H1 (cell line): ENCODE measurements around the gene KAT2A. TPM values are rescaled to one million over a fixed set of nuclear protein-coding genes. Genes with fewer than 3 reads are reported as not detected.

Experiments used
- CTCF ChIA-PET: fragments of 300-600 bp; sonication (Branson Sonifier 250); formaldehyde crosslinking; loops from one replicate; lab custom pipeline; 2021; ENCODE audit not compliant: partially characterized antibody; lab: Charles Lee
- POLR2A ChIA-PET: fragments of 300-600 bp; sonication (Branson Sonifier 250); formaldehyde crosslinking; loops from one replicate; lab custom pipeline; 2021; ENCODE audit warnings: inconsistent platforms; ENCODE audit not compliant: partially characterized antibody; lab: Charles Lee
- DNase-seq, 2 experiments: peaks; one replicate each; pipeline versions ENCODE4 v3.0.0 to v3.0.0-alpha.2; 2010 to 2022; ENCODE audit warnings: low spot score in 2 of 2, low read depth in 1 of 2, mixed read lengths in 1 of 2
- FAIRE-seq: peaks from 2 replicates; lab custom pipeline; 2011; peaks lifted over from hg19 to GRCh38; lab: Jason Lieb, UNC
- H2AFZ ChIP-seq: 2 replicates; pipeline ENCODE4 v1.8.1; 2012; ENCODE audit warnings: low read length, inconsistent platforms
- H2AK5ac ChIP-seq: 2 replicates; pipeline ENCODE4 v1.6.1; 2013; ENCODE audit warnings: low read depth, low read length
- H2BK120ac ChIP-seq: replicated peaks from 2 replicates; pipeline ENCODE3; 2013; ENCODE audit warnings: low read depth, low read length, inconsistent platforms
- H2BK12ac ChIP-seq: 2 replicates; pipeline ENCODE4 v1.6.1; 2013; ENCODE audit warnings: low read depth, low read length
- H2BK15ac ChIP-seq: 2 replicates; pipeline ENCODE4 v1.6.1; 2013; ENCODE audit warnings: low read length
- H2BK20ac ChIP-seq: 2 replicates; pipeline ENCODE4 v1.6.1; 2013; ENCODE audit warnings: low read length
- H2BK5ac ChIP-seq: 2 replicates; pipeline ENCODE4 v1.6.1; 2013; ENCODE audit warnings: low read depth, low read length
- H3K14ac ChIP-seq: 2 replicates; pipeline ENCODE4 v1.6.1; 2013; ENCODE audit warnings: inconsistent platforms; ENCODE audit not compliant: insufficient read length
- H3K18ac ChIP-seq: 2 replicates; pipeline ENCODE4 v1.6.1; 2013; ENCODE audit warnings: low read length; ENCODE audit errors: extremely low read depth
- H3K23ac ChIP-seq: 2 replicates; pipeline ENCODE4 v1.6.1; 2013; ENCODE audit warnings: inconsistent platforms; ENCODE audit not compliant: insufficient read length
- H3K23me2 ChIP-seq: 2 replicates; pipeline ENCODE4 v1.6.1; 2013; ENCODE audit warnings: low read depth, low read length
- H3K27ac ChIP-seq: 2 replicates; pipeline ENCODE4 v1.6.1; 2011; ENCODE audit warnings: low read depth, low read length, inconsistent platforms
- H3K27me3 ChIP-seq, 4 experiments: replicated peaks in 1 of 4; 1 replicate in 1 of 4; 2 replicates in 3 of 4; pipeline versions ENCODE4 v1.6.1 to v1.8.1; 2011 to 2013; ENCODE audit warnings: low read length in 3 of 4, mild to moderate bottlenecking in 3 of 4, inconsistent platforms in 2 of 4, mixed read lengths in 2 of 4, moderate library complexity in 1 of 4; ENCODE audit not compliant: control insufficient read depth in 3 of 4, insufficient read depth in 3 of 4; ENCODE audit errors: extremely low read depth in 1 of 4
- H3K36me3 ChIP-seq, 4 experiments: 2 replicates each; pipeline versions ENCODE4 v1.6.1 to v1.8.1; 2011 to 2013; ENCODE audit warnings: mild to moderate bottlenecking in 4 of 4, low read length in 3 of 4, moderate library complexity in 2 of 4, control low read depth in 1 of 4, inconsistent platforms in 1 of 4; ENCODE audit not compliant: insufficient read depth in 4 of 4, control insufficient read depth in 2 of 4
- H3K4ac ChIP-seq: replicated peaks from 2 replicates; pipeline ENCODE3; 2013; ENCODE audit warnings: low read length, low read depth, mixed read lengths, inconsistent platforms; ENCODE audit not compliant: insufficient read length
- H3K4me1 ChIP-seq, 4 experiments: replicated peaks in 1 of 4; 1 replicate in 1 of 4; 2 replicates in 3 of 4; pipeline versions ENCODE4 v1.6.1 to v1.8.1; 2011 to 2013; ENCODE audit warnings: low read length in 3 of 4, inconsistent platforms in 2 of 4, mixed read lengths in 1 of 4; ENCODE audit not compliant: insufficient read depth in 4 of 4, control insufficient read depth in 3 of 4
- H3K4me2 ChIP-seq, 2 experiments: 2 replicates each; pipeline versions ENCODE4 v1.6.1 to v1.8.1; 2011 to 2013; ENCODE audit warnings: low read depth in 2 of 2, low read length in 2 of 2, control low read depth in 1 of 2, inconsistent platforms in 1 of 2, mild to moderate bottlenecking in 1 of 2; ENCODE audit not compliant: insufficient read depth in 1 of 2
- H3K4me3 ChIP-seq, 4 experiments: fragments of 200-600, 300-600 bp in 1 of 4; sonication (generic), shearing (Covaris generic), sonication (Bioruptor Twin) in 1 of 4; 2 replicates each; pipeline versions ENCODE4 v1.5.1 to v1.8.1; 2011 to 2016; ENCODE audit warnings: low read length in 4 of 4, low read depth in 3 of 4, control low read depth in 2 of 4, inconsistent platforms in 2 of 4, mild to moderate bottlenecking in 2 of 4, mixed read lengths in 1 of 4, moderate library complexity in 1 of 4; ENCODE audit not compliant: insufficient read depth in 2 of 4; ENCODE audit errors: extremely low read depth in 1 of 4
- H3K56ac ChIP-seq: replicated peaks from 2 replicates; pipeline ENCODE3; 2013; ENCODE audit warnings: low read depth, mild to moderate bottlenecking, mixed read lengths, low read length, inconsistent platforms; ENCODE audit not compliant: insufficient read length
- H3K79me1 ChIP-seq: 2 replicates; pipeline ENCODE4 v1.6.1; 2013; ENCODE audit warnings: low read depth, low read length, control low read depth
- H3K79me2 ChIP-seq, 2 experiments: 2 replicates each; pipeline versions ENCODE4 v1.6.1 to v1.8.1; 2012 to 2013; ENCODE audit warnings: low read length in 2 of 2, mild to moderate bottlenecking in 2 of 2, inconsistent platforms in 1 of 2; ENCODE audit not compliant: insufficient read depth in 2 of 2, control insufficient read depth in 1 of 2
- H3K9ac ChIP-seq, 4 experiments: replicated peaks in 1 of 4; 1 replicate in 1 of 4; 2 replicates in 3 of 4; pipeline versions ENCODE4 v1.6.1 to v1.8.1; 2011 to 2013; ENCODE audit warnings: low read depth in 3 of 4, low read length in 3 of 4, control low read depth in 2 of 4, mild to moderate bottlenecking in 2 of 4, moderate library complexity in 2 of 4, inconsistent platforms in 1 of 4; ENCODE audit errors: extremely low read depth in 1 of 4
- H3K9me3 ChIP-seq, 2 experiments: 2 replicates each; pipeline versions ENCODE4 v1.6.1 to v1.8.1; 2012 to 2013; ENCODE audit warnings: mild to moderate bottlenecking in 2 of 2, moderate library complexity in 2 of 2, control low read depth in 1 of 2, inconsistent platforms in 1 of 2, low read depth in 1 of 2, low read length in 1 of 2, mixed read lengths in 1 of 2; ENCODE audit not compliant: insufficient read depth in 2 of 2
- H4K20me1 ChIP-seq, 2 experiments: replicated peaks in 1 of 2; 2 replicates each; pipeline versions ENCODE3 to v1.8.1; 2011 to 2013; ENCODE audit warnings: inconsistent platforms in 2 of 2, low read length in 2 of 2, mild to moderate bottlenecking in 1 of 2; ENCODE audit not compliant: insufficient read depth in 2 of 2, control insufficient read depth in 1 of 2
- H4K5ac ChIP-seq: 2 replicates; pipeline ENCODE4 v1.6.1; 2013; ENCODE audit warnings: low read length, low read depth, mixed read lengths, inconsistent platforms; ENCODE audit not compliant: insufficient read length
- H4K8ac ChIP-seq: 2 replicates; pipeline ENCODE4 v1.8.0; 2013; ENCODE audit warnings: mild to moderate bottlenecking, moderate library complexity, low read length, inconsistent platforms; ENCODE audit not compliant: insufficient read depth; ENCODE audit errors: extremely low read depth
- H4K91ac ChIP-seq: replicated peaks from 2 replicates; pipeline ENCODE3; 2013; ENCODE audit warnings: low read length, mixed read lengths, inconsistent platforms; ENCODE audit not compliant: insufficient read length
- BACH1 ChIP-seq: IDR thresholded peaks from 2 replicates; pipeline ENCODE4 v1.6.1; 2012; ENCODE audit warnings: low read length, improper control_type of control experiment
- GTF2F1 ChIP-seq: IDR thresholded peaks from 2 replicates; pipeline ENCODE4 v1.6.1; 2012; ENCODE audit warnings: low read depth, low read length, improper control_type of control experiment, borderline replicate concordance
- HDAC2 ChIP-seq, 2 experiments: fragments of 300-600 bp in 1 of 2; sonication (generic) in 1 of 2; IDR thresholded peaks; 2 replicates each; pipeline ENCODE4 v1.6.1; 2011 to 2012; ENCODE audit warnings: low read depth in 2 of 2, low read length in 2 of 2, mild to moderate bottlenecking in 2 of 2, moderate library complexity in 2 of 2, borderline replicate concordance in 1 of 2, inconsistent platforms in 1 of 2
- PHF8 ChIP-seq: fragments of 200-600 bp; sonication (generic); conservative IDR thresholded peaks from 2 replicates; pipeline ENCODE4 v1.7.1; 2012; ENCODE audit warnings: low read depth, mild to moderate bottlenecking, inconsistent platforms, low read length, moderate library complexity
- RAD21 ChIP-seq, 2 experiments: IDR thresholded peaks in 1 of 2; conservative IDR thresholded peaks in 1 of 2; 2 replicates each; pipeline ENCODE4 v1.6.1; 2011; ENCODE audit warnings: low read depth in 2 of 2, low read length in 2 of 2, improper control_type of control experiment in 1 of 2, inconsistent platforms in 1 of 2, mild to moderate bottlenecking in 1 of 2, moderate library complexity in 1 of 2
- RNF2 ChIP-seq: fragments of 200-900, 300-1000 bp; sonication (generic); IDR thresholded peaks from 2 replicates; pipeline ENCODE4 v1.7.1; 2016; ENCODE audit warnings: borderline replicate concordance, low read depth, mild to moderate bottlenecking, antibody characterized with exemption, low read length; ENCODE audit not compliant: poor library complexity, severe bottlenecking; ENCODE audit errors: missing control alignments
- SIX5 ChIP-seq: IDR thresholded peaks from 2 replicates; pipeline ENCODE4 v1.6.1; 2011; ENCODE audit warnings: mild to moderate bottlenecking, low read depth, low read length
- SP1 ChIP-seq: IDR thresholded peaks from 2 replicates; pipeline ENCODE4 v1.6.1; 2011; ENCODE audit warnings: low read depth, low read length
- TAF1 ChIP-seq: IDR thresholded peaks from 2 replicates; pipeline ENCODE4 v1.6.1; 2011; ENCODE audit warnings: mild to moderate bottlenecking, low read depth, low read length
- TBP ChIP-seq: IDR thresholded peaks from 2 replicates; pipeline ENCODE4 v1.6.1; 2011; ENCODE audit warnings: low read depth, low read length, improper control_type of control experiment
- WGBS, 2 experiments: shearing (Covaris generic) in 1 of 2; methylation state at CpG; one replicate each; pipeline versions ENCODE4 v1.1.6 to v1.1.7; 2013 to 2015; ENCODE audit warnings: low lambda C conversion rate in 2 of 2, mixed read lengths in 2 of 2, inconsistent platforms in 1 of 2, low coverage in 1 of 2, missing lambda C conversion rate in 1 of 2; ENCODE audit not compliant: insufficient replicate concordance in 2 of 2, insufficient coverage in 1 of 2, insufficient read length in 1 of 2; ENCODE audit errors: extremely low coverage in 1 of 2, missing lambda C conversion rate in 1 of 2; 5-methylcytosine and 5-hydroxymethylcytosine counted together
- polyA plus RNA-seq, 7 experiments: library from polyadenylated mRNA; depleted of rRNA in 3 of 7; stranded (reverse) in 5 of 7; unstranded in 2 of 7; fragments of >200 nt in 5 of 7; fragments of 200-250 nt in 2 of 7; gene quantifications; 1 replicate in 5 of 7; 2 replicates in 1 of 7; 4 replicates in 1 of 7; pipeline versions ENCODE4 v1.2.1 to v1.2.3, GENCODE V29; 2011 to 2013; ENCODE audit warnings: missing spikeins in 2 of 7, mixed read lengths in 2 of 7
- total RNA-seq: library from RNA; stranded (reverse); fragmentation: NEBNext Ultra II Directional; extraction: Animal tissue kit (Norgen Biotek cat#: 25700); gene quantifications from 2 replicates; pipeline ENCODE4 v1.2.1, GENCODE V29; 2021
- TF ChIP-seq, protein P1 (sequence below): IDR thresholded peaks from 2 replicates; pipeline ENCODE4 v1.6.1; 2012; ENCODE audit warnings: inconsistent platforms

The KAT2A gene
- total and polyA plus RNA-seq, 2 of the 8 experiments (the other 6 are each of a cell fraction or from before 2014, with no cell fraction given): 34.2 to 40.1 TPM

- 88% methylated on average over 6 of the region's 7 CpGs; no CpG with 5 or more reads in 1 of the 2 experiments for WGBS, 2 experiments
- Histone ChIP-seq H2BK15ac (peak overlapping the region; percentile 10; the same call in 1 of the 2 replicates), H3K4me3 (peak overlapping the region; percentile 38 to 84 (median 58)), H3K23me2 (peaks cover 10% of the 10 kb centered on the region), H4K5ac (no peak overlapping the region), H3K23ac (no peak overlapping the region), H2AK5ac (no peak overlapping the region), H4K8ac (no peak overlapping the region), H4K91ac (no peak overlapping the region), H2BK20ac (no peak overlapping the region), H3K56ac (no peak overlapping the region), H2BK5ac (no peak overlapping the region; the same call in 1 of the 2 replicates), H3K79me2 (no peaks in the 10 kb centered on the region), H3K4me2 (peak overlapping the region; percentile 70 to 80), H4K20me1 (peaks cover 0 to 5% of the 10 kb centered on the region in 2 experiments), H2BK120ac (no peak overlapping the region), H3K9me3 (no peaks in the 10 kb centered on the region), H2AFZ (no peak overlapping the region), H3K9ac (no peak overlapping the region), H2BK12ac (no peak overlapping the region), H3K18ac (no peak overlapping the region), H3K27ac (no peak overlapping the region), H3K14ac (no peak overlapping the region), H3K4ac (peak overlapping the region; percentile 17), H3K27me3 (no peaks in the 10 kb centered on the region; a peak in 2 of 7 replicates), H3K36me3 (peaks cover 2 to 18% (median 5%) of the 10 kb centered on the region in 4 experiments; a peak in 7 of 8 replicates), H3K4me1 (peaks cover 0 to 17% (median 13%) of the 10 kb centered on the region in 4 experiments; a peak in 6 of 7 replicates), H3K79me1 (no peaks in the 10 kb centered on the region; the same call in 1 of the 2 replicates)
- POLR2A ChIA-PET: interaction anchor here (0.7 to 3.8 kb wide), 14 partner anchors 10 to 207 kb away, joined by 3 to 51 read pairs (median 5); partner anchors contain the start of genes DHX58, DNAJC7 and NKIRAS2
- DNase-seq: no peak
- FAIRE-seq: no peak
- CTCF ChIA-PET: interaction anchor here (0.7 to 39.4 kb wide), 17 partner anchors 9 to 117 kb away, joined by 3 to 1084 read pairs (median 7); partner anchors contain the start of genes C17orf113, DNAJC7, GHDC and KCNH4
- TF ChIP-seq, protein P1, sequence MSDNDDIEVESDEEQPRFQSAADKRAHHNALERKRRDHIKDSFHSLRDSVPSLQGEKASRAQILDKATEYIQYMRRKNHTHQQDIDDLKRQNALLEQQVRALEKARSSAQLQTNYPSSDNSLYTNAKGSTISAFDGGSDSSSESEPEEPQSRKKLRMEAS: no peak
- TF ChIP-seq RAD21 (IDR thresholded peaks at IDR 0.05 in 1 of 2, conservative IDR thresholded peaks at IDR 0.05 in 1 of 2; ENCODE audit: low read depth in 2 of 2, low read length in 2 of 2) (no peak), TAF1 (no peak), BACH1 (no peak), GTF2F1 (no peak), HDAC2 (IDR thresholded peaks at IDR 0.05; ENCODE audit: borderline replicate concordance in 1 of 2, low read depth in 2 of 2, low read length in 2 of 2) (no peak), PHF8 (no peak), SIX5 (no peak), SP1 (no peak), RNF2 (no peak), TBP (no peak)
Observed at GRCh38 chr17:42120161-42120769, 902 bp downstream of the KAT2A start.
